ENCODE measurements around the gene DCP1B.

GRCh38 chr12:2004113-2004929, at the start of gene DCP1B:
- TF ChIP-seq EZH2 (IDR thresholded peaks at IDR 0.05; ENCODE audit: insufficient read depth, poor library complexity, severe bottlenecking) (no peak), EZH2phosphoT487 (IDR thresholded peaks at IDR 0.05; ENCODE audit: insufficient read depth, low read depth) (no peak)
